MCF 10A (cell line): Measurements from ENCODE around the gene ELL. TPM values are rescaled to one million over a fixed set of nuclear protein-coding genes. Genes with fewer than 3 reads are reported as not detected.

Experiments used
- BruUV-seq: library from RNA; stranded (reverse); fragments of 400-500 nt; replicated peaks from 2 replicates; lab custom pipeline; 2021; lab: Mats Ljungman, UMichigan
- CTCF ChIA-PET: fragments of 300-600 bp; sonication (Branson Sonifier 250); formaldehyde crosslinking; extraction: SDS; loops from one replicate; lab custom pipeline; 2021; ENCODE audit warnings: antibody characterized with exemption, inconsistent platforms; lab: Yijun Ruan, JAX
- POLR2A ChIA-PET: fragments of 300-600, 350-650 bp; sonication (Branson Sonifier 250); formaldehyde crosslinking; extraction: SDS; loops from one replicate; lab custom pipeline; 2020; ENCODE audit warnings: antibody characterized with exemption, inconsistent platforms; lab: Yijun Ruan, JAX
- DNase-seq: peaks from one replicate; pipeline ENCODE4 v3.0.0-alpha.2; 2018; ENCODE audit not compliant: unreplicated experiment
- H3K27ac Mint-ChIP-seq: one replicate; pipeline ENCODE4 v1.8.0; 2022; ENCODE audit warnings: mild to moderate bottlenecking, low read depth, mixed read lengths; ENCODE audit not compliant: unreplicated experiment
- H3K27me3 Mint-ChIP-seq: one replicate; pipeline ENCODE4 v1.8.0; 2022; ENCODE audit warnings: mixed read lengths; ENCODE audit not compliant: insufficient read depth, unreplicated experiment
- H3K36me3 Mint-ChIP-seq: one replicate; pipeline ENCODE4 v1.8.0; 2022; ENCODE audit warnings: mild to moderate bottlenecking, moderate library complexity, mixed read lengths; ENCODE audit not compliant: insufficient read depth, unreplicated experiment
- H3K4me1 Mint-ChIP-seq: one replicate; pipeline ENCODE4 v1.8.0; 2022; ENCODE audit warnings: mixed read lengths; ENCODE audit not compliant: insufficient read depth, unreplicated experiment
- H3K4me3 Mint-ChIP-seq: one replicate; pipeline ENCODE4 v1.8.0; 2022; ENCODE audit warnings: mild to moderate bottlenecking, moderate library complexity, mixed read lengths; ENCODE audit not compliant: unreplicated experiment
- H3K9me3 Mint-ChIP-seq: one replicate; pipeline ENCODE4 v1.8.0; 2022; ENCODE audit warnings: mixed read lengths; ENCODE audit not compliant: unreplicated experiment
- CTCF ChIP-seq: fragments of 200-600 bp; IDR thresholded peaks from one replicate; pipeline ENCODE4 v1.8.0; 2022; ENCODE audit warnings: antibody characterized with exemption, mild to moderate bottlenecking; ENCODE audit not compliant: unreplicated experiment
- intact Hi-C: fragments of 100-400 bp; cut with micrococcal nuclease; formaldehyde crosslinking; loops from 2 replicates; pipeline ENCODE4 v1.14.1; 2022
- total RNA-seq: library from RNA; stranded (reverse); gene quantifications from 2 replicates; pipeline ENCODE4 v1.2.3, GENCODE V29; 2022

ELL gene
- total RNA-seq, 1 experiment from 2014 or later, result 22.4 TPM

GRCh38 chr19:18419195-18419698 is 102.6 kb downstream of the ELL start, which contains the start of gene SSBP4:
SSBP4 (plus strand) TSS chr19:18419398; CDS start chr19:18419649, 251 bp downstream.
- TF ChIP-seq CTCF, result peak; percentile 51
- Mint-ChIP-seq H3K4me1 (peaks cover 29% of the 10 kb centered on the region), H3K36me3 (peaks cover 7% of the 10 kb centered on the region), H3K9me3 (no peaks in the 10 kb centered on the region), H3K4me3 (peak within 1 kb of the TSS; percentile 77), H3K27me3 (no peaks in the 10 kb centered on the region), H3K27ac (peak within 1 kb of the TSS; percentile 72)
- no TSS peak for BruUV-seq
- peak; percentile 80 for DNase-seq
- ChIA-PET POLR2A (interaction anchor here (0.7 to 2.7 kb wide), 19 partner anchors 9 to 214 kb away, joined by 3 to 24 read pairs (median 4); partner anchors contain the start of genes ELL, GDF15, JUND and LSM4), CTCF (interaction anchor here (0.6 to 2.9 kb wide), 19 partner anchors 9 to 143 kb away, joined by 3 to 10 read pairs (median 3); no protein-coding TSS in a partner anchor)
- intact Hi-C loops, result no loop called here

- Mint-ChIP-seq H3K4me3 (peak overlapping the region; percentile 77), H3K27ac (no peak overlapping the region), H3K36me3 (peaks cover 7% of the 10 kb centered on the region), H3K9me3 (no peaks in the 10 kb centered on the region), H3K4me1 (peaks cover 29% of the 10 kb centered on the region), H3K27me3 (no peaks in the 10 kb centered on the region)
- no TSS peak for BruUV-seq
- no peak for DNase-seq
- intact Hi-C loops, result no loop called here
- ChIA-PET CTCF (interaction anchor here (0.6 to 2.9 kb wide), 22 partner anchors 8 to 424 kb away, joined by 3 to 10 read pairs (median 3); no protein-coding TSS in a partner anchor), POLR2A (interaction anchor here (0.7 to 2.7 kb wide), 19 partner anchors 8 to 213 kb away, joined by 3 to 24 read pairs (median 4); partner anchors contain the start of genes ELL, GDF15, JUND and LSM4)
- no peak for TF ChIP-seq CTCF
Measured at GRCh38 chr19:18418483-18419194, 103.2 kb downstream of the ELL start.

GRCh38 chr19:18418029-18418482 is 103.8 kb downstream of the ELL start:
- DNase-seq, result no peak
- Mint-ChIP-seq H3K27ac (no peak overlapping the region), H3K27me3 (no peaks in the 10 kb centered on the region), H3K4me1 (peaks cover 26% of the 10 kb centered on the region), H3K36me3 (peaks cover 7% of the 10 kb centered on the region), H3K4me3 (peak overlapping the region; percentile 77), H3K9me3 (no peaks in the 10 kb centered on the region)
- BruUV-seq, result no TSS peak
- intact Hi-C loops, result no loop called here
- POLR2A ChIA-PET, result interaction anchor here (1.3 to 2.3 kb wide), 5 partner anchors 8 to 138 kb away, joined by 6 to 24 read pairs (median 8); partner anchors contain the start of genes GDF15 and JUND
- CTCF ChIA-PET, result interaction anchor here (0.6 to 1.9 kb wide), 9 partner anchors 20 to 186 kb away, joined by 3 to 10 read pairs (median 3); no protein-coding TSS in a partner anchor
- no peak for TF ChIP-seq CTCF
